SU-DHL-6 (cell line): Measurements from ENCODE around the gene OLR1.
"Not testable (repeated sequence)": the region's sequence is repeated elsewhere in the genome, so short reads cannot be mapped to it uniquely, and the experiment has no call there.

Experiments
- CTCF ChIP-seq: fragments of 200-600 bp; sonication (generic); IDR thresholded peaks from one replicate; pipeline ENCODE4 v1.5.1; 2017; ENCODE audit warnings: antibody characterized with exemption, mild to moderate bottlenecking, low read length, moderate library complexity; ENCODE audit not compliant: insufficient read depth, poor library complexity, severe bottlenecking
- EZH2phosphoT487 ChIP-seq: fragments of 200-600 bp; sonication (generic), shearing (Covaris generic); conservative IDR thresholded peaks from 2 replicates; pipeline ENCODE4 v1.6.1; 2018; ENCODE audit warnings: mild to moderate bottlenecking, antibody characterized with exemption, low read length, moderate library complexity, mixed read lengths

- TF ChIP-seq CTCF, EZH2phosphoT487: not testable (repeated sequence)
Observed at GRCh38 chr12:10204495-10204894, 32.6 kb upstream of the OLR1 start.
